Measurements from ENCODE around the gene LEFTY1. TPM values are rescaled to one million over a fixed set of nuclear protein-coding genes. Genes with fewer than 3 reads are reported as not detected.

Gene LEFTY1
- total and polyA plus RNA-seq, 9 of the 15 experiments (the other 6 are each of a cell fraction or from before 2014, with no cell fraction given) = 0.07 to 0.24 (median 0.17) TPM; not detected in 5

GRCh38 chr1:225918280-225918679 is 29.3 kb upstream of the LEFTY1 start:
- H3K4me3 ChIP-seq = no peak overlapping the region
- TF ChIP-seq ZHX1 (conservative IDR thresholded peaks at IDR 0.05; ENCODE audit: low read length) (no peak), POLR2AphosphoS2 (IDR thresholded peaks at IDR 0.05; ENCODE audit: low read length) (peak; percentile 65; the same call in 1 of the 2 replicates), ZNF551 (CRISPR knock-in tag; IDR thresholded peaks at IDR 0.05) (no peak), THRB (CRISPR knock-in tag; conservative IDR thresholded peaks at IDR 0.05) (no peak), ZNF766 (CRISPR knock-in tag; conservative IDR thresholded peaks at IDR 0.05) (no peak), HDAC6 (IDR thresholded peaks at IDR 0.05; ENCODE audit: low read depth, low read length) (no peak)
- H3K36me3 ChIP-seq (ENCODE audit: control insufficient read depth, insufficient read depth, low read length) = peaks cover 61% of the 10 kb centered on the region
- no peaks in the 10 kb centered on the region for H3K9me3 ChIP-seq (replicated peaks; ENCODE audit: control insufficient read depth, insufficient read depth, low read depth, low read length)
- peaks cover 14 to 30% of the 10 kb centered on the region in 2 experiments for H3K4me1 ChIP-seq (replicated peaks in 1 of 2; ENCODE audit: control insufficient read depth in 2 of 2, insufficient read depth in 2 of 2, low read length in 2 of 2)
- no peak for DNase-seq (ENCODE audit: extremely low read depth in 1 of 4, low spot score in 3 of 4)
- no peak overlapping the region for H2AFZ ChIP-seq (ENCODE audit: low read depth, low read length)
- no peak for FAIRE-seq
- WGBS (ENCODE audit: insufficient coverage, low coverage, missing lambda C conversion rate) = 79% methylated on average over 4 of the region's 4 CpGs
- in situ Hi-C loops (cut with MboI) = no loop called here
- ChIA-PET CTCF (ENCODE audit: low intra/inter-chr PET ratio) (no interaction called here), POLR2A (interaction anchor here (1.3 to 1.4 kb wide), 2 partner anchors 13 to 26 kb away, joined by 3 to 6 read pairs; no protein-coding TSS in a partner anchor)
- ATAC-seq = peak; percentile 3; the same call in 1 of the 3 replicates
- H3K79me2 ChIP-seq (ENCODE audit: control insufficient read depth, insufficient read depth, low read length) = peaks cover 27% of the 10 kb centered on the region
- H3K27ac ChIP-seq (ENCODE audit: extremely low read depth, low read depth, low read length) = no peak overlapping the region
- no peak overlapping the region for H3K9ac ChIP-seq (ENCODE audit: insufficient read depth in 1 of 2, low read depth in 2 of 2, low read length in 2 of 2)
- no peaks in the 10 kb centered on the region for H4K20me1 ChIP-seq (replicated peaks; ENCODE audit: control insufficient read depth, insufficient read depth, low read length)
- no peak overlapping the region for H3K4me2 ChIP-seq (ENCODE audit: insufficient read depth, low read length)
- no peaks in the 10 kb centered on the region for H3K9me1 ChIP-seq (ENCODE audit: control insufficient read depth, insufficient read depth, low read length)
- intact Hi-C loops (cut with micrococcal nuclease) = no loop called here
- no peaks in the 10 kb centered on the region for H3K27me3 ChIP-seq (ENCODE audit: control insufficient read depth in 2 of 2, insufficient read depth in 2 of 2, low read length in 2 of 2)
- no TSS peak for BruUV-seq (replicated peaks)

Data from K562 (cell line).